ENCODE data around the gene MRPL33.

Gene MRPL33

GRCh38 chr2:27803046-27803445 is 31.5 kb downstream of the MRPL33 start:
- Histone ChIP-seq H3K4me3 (ENCODE audit: low read length) (no peak overlapping the region), H3K4me2 (ENCODE audit: low read length) (no peak overlapping the region), H3K27me3 (ENCODE audit: control insufficient read depth, insufficient read depth, low read length) (no peaks in the 10 kb centered on the region), H3K36me3 (ENCODE audit: insufficient read depth, low read length) (no peaks in the 10 kb centered on the region), H3K9me3 (replicated peaks; ENCODE audit: low read length) (no peaks in the 10 kb centered on the region), H3K9ac (ENCODE audit: low read depth, low read length) (no peak overlapping the region), H3K4me1 (ENCODE audit: control insufficient read depth, insufficient read depth, low read length) (peaks cover 37% of the 10 kb centered on the region)

GRCh38 chr2:27804146-27804545 is 32.6 kb downstream of the MRPL33 start:
- no peaks in the 10 kb centered on the region for H3K9me3 ChIP-seq (replicated peaks; ENCODE audit: low read length)
- H3K4me3 ChIP-seq (ENCODE audit: low read length) = no peak overlapping the region
- H3K27me3 ChIP-seq (ENCODE audit: control insufficient read depth, insufficient read depth, low read length) = no peaks in the 10 kb centered on the region
- H3K36me3 ChIP-seq (ENCODE audit: insufficient read depth, low read length) = no peaks in the 10 kb centered on the region
- peaks cover 36% of the 10 kb centered on the region for H3K4me1 ChIP-seq (ENCODE audit: control insufficient read depth, insufficient read depth, low read length)
- H3K4me2 ChIP-seq (ENCODE audit: low read length) = no peak overlapping the region
- H3K9ac ChIP-seq (ENCODE audit: low read depth, low read length) = no peak overlapping the region

GRCh38 chr2:27805180-27805579 is 33.7 kb downstream of the MRPL33 start:
- Histone ChIP-seq H3K4me2 (ENCODE audit: low read length) (no peak overlapping the region), H3K9me3 (replicated peaks; ENCODE audit: low read length) (no peaks in the 10 kb centered on the region), H3K36me3 (ENCODE audit: insufficient read depth, low read length) (no peaks in the 10 kb centered on the region), H3K4me3 (ENCODE audit: low read length) (no peak overlapping the region), H3K9ac (ENCODE audit: low read depth, low read length) (no peak overlapping the region), H3K4me1 (ENCODE audit: control insufficient read depth, insufficient read depth, low read length) (peaks cover 39% of the 10 kb centered on the region), H3K27me3 (ENCODE audit: control insufficient read depth, insufficient read depth, low read length) (no peaks in the 10 kb centered on the region)

- H3K36me3 ChIP-seq (ENCODE audit: insufficient read depth, low read length) = no peaks in the 10 kb centered on the region
- peaks cover 40% of the 10 kb centered on the region for H3K4me1 ChIP-seq (ENCODE audit: control insufficient read depth, insufficient read depth, low read length)
- no peaks in the 10 kb centered on the region for H3K9me3 ChIP-seq (replicated peaks; ENCODE audit: low read length)
Observed at GRCh38 chr2:27806311-27807059, 35.0 kb downstream of the MRPL33 start.

GRCh38 chr2:27807476-27807875 is 36.0 kb downstream of the MRPL33 start:
- Histone ChIP-seq H3K4me2 (ENCODE audit: low read length) (no peak overlapping the region), H3K27me3 (ENCODE audit: control insufficient read depth, insufficient read depth, low read length) (no peaks in the 10 kb centered on the region), H3K9ac (ENCODE audit: low read depth, low read length) (no peak overlapping the region), H3K36me3 (ENCODE audit: insufficient read depth, low read length) (no peaks in the 10 kb centered on the region), H3K4me3 (ENCODE audit: low read length) (no peak overlapping the region), H3K9me3 (replicated peaks; ENCODE audit: low read length) (no peaks in the 10 kb centered on the region), H3K4me1 (ENCODE audit: control insufficient read depth, insufficient read depth, low read length) (peaks cover 40% of the 10 kb centered on the region)

More at GRCh38 chr2:27806311-27807059, 35.0 kb downstream of the MRPL33 start:
- H3K27me3 ChIP-seq (ENCODE audit: control insufficient read depth, insufficient read depth, low read length) = no peaks in the 10 kb centered on the region
- no peak overlapping the region for H3K4me3 ChIP-seq (ENCODE audit: low read length)
- H3K4me2 ChIP-seq (ENCODE audit: low read length) = no peak overlapping the region
- no peak overlapping the region for H3K9ac ChIP-seq (ENCODE audit: low read depth, low read length)

DNA sequence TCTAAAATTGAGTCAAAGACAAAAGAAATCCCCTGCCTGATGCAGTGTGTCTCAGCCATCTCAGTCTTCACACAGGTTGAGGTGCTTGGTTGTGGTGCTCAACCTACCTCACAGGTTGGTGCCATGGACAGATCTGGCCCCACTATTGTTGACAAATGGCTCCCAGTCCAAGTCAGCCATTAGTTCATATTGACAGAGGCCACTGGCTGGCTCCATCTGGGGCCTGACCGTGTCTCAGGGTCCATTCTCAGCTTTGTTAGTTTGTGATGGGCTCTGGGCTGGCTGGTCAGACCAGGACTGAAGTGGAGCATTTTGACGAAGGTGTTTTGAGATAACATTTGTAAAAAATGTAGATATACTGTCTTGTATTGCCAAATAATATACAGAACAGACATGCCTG is 36.9 kb downstream of the MRPL33 start:
- Histone ChIP-seq H3K4me3 (ENCODE audit: low read length) (no peak overlapping the region), H3K4me1 (ENCODE audit: control insufficient read depth, insufficient read depth, low read length) (peaks cover 40% of the 10 kb centered on the region), H3K9ac (ENCODE audit: low read depth, low read length) (no peak overlapping the region), H3K9me3 (replicated peaks; ENCODE audit: low read length) (no peaks in the 10 kb centered on the region), H3K36me3 (ENCODE audit: insufficient read depth, low read length) (no peaks in the 10 kb centered on the region), H3K4me2 (ENCODE audit: low read length) (no peak overlapping the region), H3K27me3 (ENCODE audit: control insufficient read depth, insufficient read depth, low read length) (no peaks in the 10 kb centered on the region)

GRCh38 chr2:27808984-27809383 is 37.5 kb downstream of the MRPL33 start:
- Histone ChIP-seq H3K27me3 (ENCODE audit: control insufficient read depth, insufficient read depth, low read length) (no peaks in the 10 kb centered on the region), H3K4me2 (ENCODE audit: low read length) (no peak overlapping the region), H3K9ac (ENCODE audit: low read depth, low read length) (peak overlapping the region; percentile 35), H3K4me1 (ENCODE audit: control insufficient read depth, insufficient read depth, low read length) (peaks cover 38% of the 10 kb centered on the region), H3K9me3 (replicated peaks; ENCODE audit: low read length) (no peaks in the 10 kb centered on the region), H3K4me3 (ENCODE audit: low read length) (no peak overlapping the region), H3K36me3 (ENCODE audit: insufficient read depth, low read length) (no peaks in the 10 kb centered on the region)

DNA sequence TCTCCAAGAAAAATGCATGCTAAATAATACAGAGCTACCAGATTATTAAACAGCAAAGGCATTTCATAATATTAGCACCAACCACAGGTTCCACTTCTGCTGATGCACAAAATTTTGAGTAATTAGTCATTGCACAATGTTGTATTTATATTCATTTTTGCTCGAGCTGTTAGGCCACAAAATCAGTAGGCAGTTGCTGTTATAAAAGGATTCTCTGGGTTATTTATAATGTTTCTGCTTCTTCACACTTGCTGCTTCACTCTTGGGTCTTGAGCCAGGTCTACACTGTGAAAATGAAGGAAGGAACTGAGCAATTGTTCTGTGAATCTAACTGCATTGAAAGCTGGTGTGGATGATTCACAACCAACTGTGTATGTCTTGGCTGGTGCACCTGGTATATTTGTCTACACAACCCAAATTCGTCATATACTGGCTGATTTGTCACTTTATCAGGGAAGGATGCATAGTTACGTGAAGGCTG is 38.3 kb downstream of the MRPL33 start:
- Histone ChIP-seq H3K9me3 (replicated peaks; ENCODE audit: low read length) (no peaks in the 10 kb centered on the region), H3K36me3 (ENCODE audit: insufficient read depth, low read length) (no peaks in the 10 kb centered on the region), H3K4me2 (ENCODE audit: low read length) (peak overlapping the region; percentile 53), H3K9ac (ENCODE audit: low read depth, low read length) (peak overlapping the region; percentile 2), H3K27me3 (ENCODE audit: control insufficient read depth, insufficient read depth, low read length) (no peaks in the 10 kb centered on the region), H3K4me1 (ENCODE audit: control insufficient read depth, insufficient read depth, low read length) (peaks cover 33% of the 10 kb centered on the region), H3K4me3 (ENCODE audit: low read length) (peak overlapping the region; percentile 1)

DNA sequence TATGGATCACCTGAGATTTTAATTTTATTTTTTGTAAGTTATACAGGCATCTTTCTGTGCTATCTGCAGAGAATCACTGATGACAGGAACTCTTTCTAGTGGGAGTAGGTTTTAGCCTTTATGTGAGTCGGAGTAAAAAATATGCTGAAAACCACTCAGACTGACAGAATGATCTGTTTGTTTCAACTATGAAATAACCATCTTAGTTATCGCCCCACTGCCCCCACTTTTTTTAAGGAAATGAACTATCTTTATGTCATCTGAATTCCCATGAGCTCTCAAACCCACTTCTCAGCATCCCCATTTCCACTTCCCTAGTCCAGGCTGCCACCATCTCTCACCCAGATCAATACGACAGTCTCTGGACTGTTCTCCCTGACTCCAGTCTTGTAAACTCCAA is 38.9 kb downstream of the MRPL33 start:
- Histone ChIP-seq H3K9me3 (replicated peaks; ENCODE audit: low read length) (no peaks in the 10 kb centered on the region), H3K27me3 (ENCODE audit: control insufficient read depth, insufficient read depth, low read length) (no peaks in the 10 kb centered on the region), H3K4me1 (ENCODE audit: control insufficient read depth, insufficient read depth, low read length) (peaks cover 33% of the 10 kb centered on the region), H3K36me3 (ENCODE audit: insufficient read depth, low read length) (no peaks in the 10 kb centered on the region), H3K4me3 (ENCODE audit: low read length) (peak overlapping the region; percentile 1), H3K4me2 (ENCODE audit: low read length) (peak overlapping the region; percentile 53), H3K9ac (ENCODE audit: low read depth, low read length) (peak overlapping the region; percentile 2)

- Histone ChIP-seq H3K4me2 (ENCODE audit: low read length) (no peak overlapping the region), H3K27me3 (ENCODE audit: control insufficient read depth, insufficient read depth, low read length) (no peaks in the 10 kb centered on the region), H3K9ac (ENCODE audit: low read depth, low read length) (no peak overlapping the region), H3K4me1 (ENCODE audit: control insufficient read depth, insufficient read depth, low read length) (peaks cover 33% of the 10 kb centered on the region), H3K9me3 (replicated peaks; ENCODE audit: low read length) (no peaks in the 10 kb centered on the region), H3K36me3 (ENCODE audit: insufficient read depth, low read length) (no peaks in the 10 kb centered on the region), H3K4me3 (ENCODE audit: low read length) (no peak overlapping the region)
Observed at GRCh38 chr2:27811768-27812167, 40.2 kb downstream of the MRPL33 start.

DNA sequence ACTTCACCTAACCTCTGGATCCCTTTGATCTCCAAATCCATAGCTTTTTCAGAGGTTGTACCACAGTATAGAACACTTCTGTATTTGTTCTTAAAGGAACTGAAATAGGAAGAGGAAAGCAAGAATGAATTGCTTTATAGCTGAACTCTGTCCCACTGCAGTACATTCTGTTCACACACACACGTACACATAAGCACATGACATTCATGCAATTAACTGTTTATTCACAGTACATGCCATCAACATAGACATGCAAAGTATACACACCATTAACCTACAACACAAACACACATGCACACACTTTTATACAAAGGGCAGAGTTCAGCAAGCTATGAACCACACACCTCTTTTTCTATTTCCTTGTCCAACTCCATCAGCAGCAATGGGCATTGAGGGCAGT is 43.2 kb downstream of the MRPL33 start:
- peaks cover 17% of the 10 kb centered on the region for H3K4me1 ChIP-seq (ENCODE audit: control insufficient read depth, insufficient read depth, low read length)
- no peak overlapping the region for H3K9ac ChIP-seq (ENCODE audit: low read depth, low read length)
- no peaks in the 10 kb centered on the region for H3K9me3 ChIP-seq (replicated peaks; ENCODE audit: low read length)
- H3K27me3 ChIP-seq (ENCODE audit: control insufficient read depth, insufficient read depth, low read length) = no peaks in the 10 kb centered on the region
- H3K4me3 ChIP-seq (ENCODE audit: low read length) = no peak overlapping the region
- no peaks in the 10 kb centered on the region for H3K36me3 ChIP-seq (ENCODE audit: insufficient read depth, low read length)
- H3K4me2 ChIP-seq (ENCODE audit: low read length) = no peak overlapping the region

GRCh38 chr2:27815860-27816438 is 44.4 kb downstream of the MRPL33 start:
- H3K9me3 ChIP-seq (replicated peaks; ENCODE audit: low read length) = no peaks in the 10 kb centered on the region
- H3K27me3 ChIP-seq (ENCODE audit: control insufficient read depth, insufficient read depth, low read length) = no peaks in the 10 kb centered on the region
- H3K4me1 ChIP-seq (ENCODE audit: control insufficient read depth, insufficient read depth, low read length) = peaks cover 5% of the 10 kb centered on the region
- H3K4me2 ChIP-seq (ENCODE audit: low read length) = no peak overlapping the region
- H3K4me3 ChIP-seq (ENCODE audit: low read length) = no peak overlapping the region
- H3K9ac ChIP-seq (ENCODE audit: low read depth, low read length) = no peak overlapping the region
- H3K36me3 ChIP-seq (ENCODE audit: insufficient read depth, low read length) = no peaks in the 10 kb centered on the region
